Posterior vena cava (tissue), 2 donors: ENCODE measurements around the gene ZNF829. TPM values are rescaled to one million over a fixed set of nuclear protein-coding genes. Genes with fewer than 3 reads are reported as not detected.

Experiments
- DNase-seq: peaks from one replicate; pipeline ENCODE4 v3.0.0-alpha.2; 2020; ENCODE audit warnings: low spot score
- intact Hi-C, 2 donors: fragments of 100-400 bp; cut with DNase I; formaldehyde crosslinking; loops; one replicate each; pipeline versions ENCODE4 v1.14.1 to v1.14.2; 2022 to 2023
- total RNA-seq, 2 donors: library from RNA; stranded (reverse); fragmentation: NEBNext Ultra II Directional; extraction: Animal tissue kit (Norgen Biotek cat#: 25700); gene quantifications; one replicate each; pipeline ENCODE4 v1.2.1, GENCODE V29; 2021
- donor health status: DM: yes; HTN: yes; CAD: no.
- donor health status: DM: yes; HTN: yes; CAD: no.

ZNF829 gene
- total RNA-seq, 2 donors from 2014 or later, result 3.3 to 3.4 TPM

DNA sequence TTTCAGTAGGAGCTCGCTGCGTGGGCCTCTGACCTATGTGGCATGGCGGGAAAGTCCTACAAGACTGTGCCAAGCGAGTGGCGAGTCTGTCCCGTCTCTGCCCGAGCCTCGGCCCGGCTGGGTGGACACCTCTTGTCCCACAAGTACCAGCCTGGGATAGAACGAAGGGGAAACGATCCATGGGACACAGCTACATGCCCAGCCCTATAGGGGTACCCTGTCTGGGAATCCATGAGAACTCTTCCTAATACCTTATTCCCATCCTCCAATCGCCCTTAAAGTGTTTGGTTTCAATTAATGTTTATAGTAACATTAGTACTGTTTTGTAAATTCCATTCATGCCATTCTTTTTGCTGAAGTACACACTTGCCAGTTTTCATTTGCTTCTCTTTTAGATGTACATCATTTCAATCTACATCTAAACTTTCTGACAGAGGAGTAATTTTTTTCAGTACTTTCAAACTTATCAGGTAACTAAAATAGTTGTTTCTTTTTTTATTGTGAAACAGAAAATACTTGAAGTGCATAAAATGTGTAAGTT lies 77.2 kb downstream of the ZNF829 start:
- intact Hi-C loops, result no loop called here

More for the DNA sequence above, 77.2 kb downstream of the ZNF829 start:
- DNase-seq, result no peak

Other genes starting within 250 kb of the ZNF829 start
- gene ZNF461, start 249.5 kb downstream of the ZNF829 start, total RNA-seq, result 1 to 10 TPM; 7.3 to 9.7 TPM
- 1 to 10 TPM; 5.5 to 7.8 TPM for gene ZNF567, start 228.7 kb downstream of the ZNF829 start, total RNA-seq
- gene ZNF850, start 143.5 kb downstream of the ZNF829 start, total RNA-seq, result 1 to 10 TPM; 5.1 to 5.2 TPM
- gene ZNF790, start 77.9 kb downstream of the ZNF829 start, total RNA-seq, result 1 to 10 TPM; 7.1 to 8.4 TPM
- 1 to 10 TPM; 5.3 to 6.6 TPM for gene ZNF345, start 65.4 kb downstream of the ZNF829 start, total RNA-seq
- gene ZNF568, start within 50 bp of the ZNF829 start, total RNA-seq, result 10 to 100 TPM; 11.5 to 13.0 TPM
- gene ZNF420, start 162.1 kb upstream of the ZNF829 start, total RNA-seq, result 10 to 100 TPM in 1 of 2 donors, 1 to 10 TPM in 1; 7.9 to 12.4 TPM